Stimulated activated CD4-positive, alpha-beta T cell treated with anti-CD3 and anti-CD28 coated beads, Interleukin-1b, Interleukin-23, amount 100 ng/mL, for 48 hours (primary cell): ENCODE data around the gene TBR1.

Source experiments
- DNase-seq: peaks from one replicate; pipeline ENCODE4 v3.0.0-alpha.2; 2020

The TBR1 gene

DNA sequence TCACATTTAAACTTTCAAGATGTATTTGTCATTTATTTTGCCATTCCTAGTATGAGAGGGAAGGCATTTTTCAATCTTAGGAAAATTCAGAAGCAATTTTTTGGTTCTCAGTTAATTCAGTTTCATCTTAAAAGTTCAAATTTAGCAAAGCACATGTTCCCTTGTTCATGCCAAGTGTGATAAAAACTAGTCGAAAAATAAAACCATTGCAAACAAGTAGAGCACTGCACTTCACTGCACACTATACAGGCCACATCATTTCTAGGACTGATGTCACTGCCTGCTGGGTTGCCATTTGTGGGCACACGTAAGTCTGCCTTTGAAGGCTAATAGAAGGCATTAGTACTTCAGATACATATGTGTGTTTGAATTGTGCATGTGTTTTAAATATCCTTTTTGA is 14.3 kb downstream of the TBR1 start:
- DNase-seq: no peak

GRCh38 chr2:161432107-161432506 is 16.0 kb downstream of the TBR1 start:
- no peak for DNase-seq

DNA sequence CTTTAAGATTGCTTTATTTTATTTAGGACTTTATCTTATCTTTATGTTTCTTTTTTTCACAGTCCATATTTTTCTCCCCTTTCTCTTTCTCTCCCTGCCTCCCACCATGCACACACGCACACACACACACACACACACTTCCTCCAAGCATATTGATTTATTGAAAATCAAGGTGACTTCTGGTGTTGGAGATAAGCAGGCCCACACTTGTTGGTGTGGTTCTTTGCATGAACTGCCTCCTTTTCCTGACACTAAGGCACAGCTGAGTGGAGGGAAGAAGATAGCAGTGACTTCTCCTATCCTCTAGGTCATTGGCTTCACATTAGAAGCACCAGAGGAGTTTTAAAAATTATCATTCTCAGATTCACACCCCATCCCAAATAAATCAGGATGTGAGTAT is 18.0 kb downstream of the TBR1 start:
- DNase-seq: no peak

DNA sequence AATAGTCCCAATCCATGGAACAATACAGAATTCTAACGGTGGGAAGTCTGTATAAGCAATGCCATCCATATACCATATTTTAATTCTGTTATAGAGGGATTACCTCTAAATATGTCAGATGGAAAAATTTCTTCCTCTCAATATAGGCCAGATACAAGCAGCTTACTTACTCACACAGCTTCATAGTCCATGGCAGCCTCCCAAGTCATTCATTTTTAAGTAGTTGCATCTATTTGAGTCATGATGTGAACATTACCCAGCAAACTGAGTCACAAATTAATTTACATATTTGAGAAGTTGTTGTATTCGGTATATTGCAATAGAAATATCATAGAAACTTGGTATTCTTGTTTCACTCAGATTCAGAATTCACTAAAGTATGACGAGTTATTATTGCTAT is 20.3 kb downstream of the TBR1 start:
- DNase-seq: no peak

- no peak for DNase-seq
These were observed 22.5 kb downstream of the TBR1 start for GRCh38 chr2:161438598-161438997.

GRCh38 chr2:161445097-161445496 is 29.0 kb downstream of the TBR1 start:
- DNase-seq: no peak

- no peak for DNase-seq
These were observed 32.3 kb downstream of the TBR1 start for GRCh38 chr2:161448431-161448830.

DNA sequence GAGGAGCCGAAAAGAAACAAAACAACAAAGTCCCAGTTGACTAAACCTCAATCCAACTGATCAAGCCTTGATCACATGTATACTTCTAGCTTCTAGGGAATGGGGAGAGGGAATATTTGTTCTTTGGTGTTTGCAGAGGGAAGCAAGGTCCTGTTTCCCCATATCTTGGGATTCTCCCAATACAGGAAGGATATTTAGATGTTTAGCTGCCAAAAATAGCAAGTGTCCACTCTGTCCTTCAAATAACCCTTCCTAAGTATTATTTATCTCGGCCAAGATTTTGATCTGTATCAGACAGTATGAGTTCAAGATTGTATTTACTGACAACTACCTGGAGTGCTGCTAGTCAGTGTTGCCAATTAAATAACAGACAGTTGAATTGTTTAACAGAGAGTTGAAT is 55.5 kb downstream of the TBR1 start:
- no peak for DNase-seq

GRCh38 chr2:161474920-161475319 is 58.8 kb downstream of the TBR1 start:
- DNase-seq: no peak
